NCI-H510A (cell line): Measurements from ENCODE around the gene BCAS4.
"Not testable (repeated sequence)": the region's sequence is repeated elsewhere in the genome, so short reads cannot be mapped to it uniquely, and the experiment has no call there.

ENCODE experiments used
- DNase-seq: peaks from one replicate; lab custom pipeline; 2025; lab: John Stamatoyannopoulos, UW

The BCAS4 gene

DNA sequence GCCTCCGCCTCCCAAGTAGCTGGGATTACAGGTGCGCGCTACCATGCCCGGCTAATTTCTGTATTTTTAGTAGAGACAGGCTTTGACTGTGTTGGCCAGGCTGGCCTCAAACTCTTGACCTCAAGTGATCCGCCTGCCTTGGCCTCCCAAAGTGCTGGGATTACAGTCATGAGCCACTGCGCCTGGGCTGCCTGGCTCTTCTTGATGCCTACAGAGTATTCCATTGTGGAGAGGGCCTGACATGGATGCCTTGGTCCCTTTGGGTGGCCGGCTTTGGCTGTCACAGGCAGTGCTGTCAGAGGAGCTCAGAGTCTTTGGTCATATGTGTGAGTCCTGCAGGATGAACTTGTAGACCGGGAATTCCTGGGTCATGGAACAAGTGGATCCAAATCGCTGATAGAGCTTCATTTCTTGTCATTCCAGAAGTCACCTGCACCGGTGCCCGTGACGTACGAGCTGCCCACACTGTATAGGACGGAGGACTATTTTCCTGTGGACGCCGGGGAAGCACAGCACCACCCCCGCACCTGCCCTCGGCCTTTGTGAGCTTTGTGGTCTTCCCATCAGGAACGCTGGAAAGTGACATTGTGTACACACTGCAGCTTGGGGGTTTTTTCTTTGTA is 81.3 kb downstream of the BCAS4 start:
- DNase-seq = no peak

DNA sequence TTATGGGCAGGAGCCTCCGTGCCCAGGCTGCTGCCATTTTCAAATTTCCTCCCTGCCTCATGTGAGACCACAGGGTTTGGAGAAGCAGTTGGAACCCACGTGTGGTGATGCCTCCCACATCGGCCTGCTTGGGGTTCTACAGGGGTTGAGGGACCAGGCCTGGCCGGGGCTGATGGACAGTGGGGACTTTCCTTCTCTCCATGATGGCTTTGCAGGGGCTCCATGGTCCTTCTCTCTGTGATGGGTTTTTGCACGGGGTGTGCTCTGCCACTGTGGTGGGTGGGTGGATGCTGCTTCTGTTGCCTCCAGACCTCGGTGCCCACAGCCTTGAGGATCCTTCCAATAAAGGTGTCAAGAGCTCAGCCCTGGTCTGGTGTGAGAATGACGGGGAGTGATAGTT is 82.0 kb downstream of the BCAS4 start:
- DNase-seq = no peak

DNA sequence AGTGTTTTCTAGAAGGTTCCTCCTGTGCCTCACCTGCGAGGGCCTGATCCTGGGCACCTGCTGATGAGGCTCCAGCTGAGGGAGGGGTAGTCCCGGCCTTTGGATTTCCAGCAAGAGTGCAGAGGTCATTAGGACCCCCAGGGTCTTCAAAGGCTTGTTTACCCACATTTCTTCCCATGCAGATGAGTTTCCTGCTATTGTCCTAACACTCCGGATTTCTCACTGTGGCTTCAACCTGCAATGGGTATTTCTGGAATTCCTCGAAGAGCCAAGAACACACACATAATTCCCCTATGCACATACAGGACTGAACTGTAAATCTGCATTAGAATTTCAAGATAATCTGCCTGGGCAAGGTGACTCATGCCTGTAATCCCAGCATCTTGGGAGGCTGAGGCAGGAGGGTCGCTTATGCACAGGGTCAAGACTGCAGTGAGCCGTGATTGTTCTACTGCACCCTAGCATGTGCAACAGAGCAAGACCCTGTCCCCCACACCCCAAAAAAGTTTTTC is 82.4 kb downstream of the BCAS4 start:
- no peak for DNase-seq

DNA sequence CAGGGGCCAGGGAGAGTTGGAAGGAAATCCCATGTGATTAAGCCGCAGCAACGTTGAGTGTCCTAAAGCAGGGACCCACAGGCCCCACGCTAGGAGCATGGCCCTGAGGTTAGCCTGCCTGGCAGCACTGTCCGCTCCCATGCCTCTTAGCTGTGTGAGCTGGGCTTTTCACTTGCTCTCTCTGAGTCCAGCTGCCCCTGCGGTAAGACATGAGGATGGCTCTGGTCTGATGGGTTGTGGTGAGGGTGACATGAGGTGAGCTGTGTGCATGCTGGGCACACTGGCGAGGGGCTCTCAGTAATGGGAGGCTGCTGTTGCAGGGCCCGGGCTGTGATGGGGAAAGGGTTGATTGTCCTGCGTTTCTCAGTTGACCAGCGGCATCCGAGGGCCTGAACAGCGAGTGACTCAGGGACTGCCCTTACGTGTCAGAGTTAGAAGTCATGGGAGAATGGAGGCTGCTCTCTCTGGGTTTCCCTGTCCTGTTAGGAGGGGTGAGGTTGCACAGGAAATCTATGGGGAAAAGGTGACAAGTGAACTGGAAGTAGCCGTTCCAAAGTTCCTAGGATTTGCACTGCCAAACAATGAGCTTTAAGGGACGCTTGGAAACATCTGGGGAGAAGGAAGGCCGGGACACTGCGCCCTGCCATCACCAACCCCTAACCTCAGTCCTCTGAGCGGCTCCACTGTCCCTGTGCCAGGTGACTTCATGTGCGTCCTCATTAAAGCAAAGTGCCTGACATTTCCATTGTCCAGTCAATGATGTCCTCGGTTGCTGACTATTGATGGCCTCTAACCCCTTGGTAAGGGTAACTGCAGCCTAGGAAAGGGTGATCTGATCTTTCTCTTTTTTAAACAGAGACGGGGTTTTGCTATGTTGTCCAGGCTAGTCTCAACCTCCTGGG is 85.0 kb downstream of the BCAS4 start:
- DNase-seq = no peak

DNA sequence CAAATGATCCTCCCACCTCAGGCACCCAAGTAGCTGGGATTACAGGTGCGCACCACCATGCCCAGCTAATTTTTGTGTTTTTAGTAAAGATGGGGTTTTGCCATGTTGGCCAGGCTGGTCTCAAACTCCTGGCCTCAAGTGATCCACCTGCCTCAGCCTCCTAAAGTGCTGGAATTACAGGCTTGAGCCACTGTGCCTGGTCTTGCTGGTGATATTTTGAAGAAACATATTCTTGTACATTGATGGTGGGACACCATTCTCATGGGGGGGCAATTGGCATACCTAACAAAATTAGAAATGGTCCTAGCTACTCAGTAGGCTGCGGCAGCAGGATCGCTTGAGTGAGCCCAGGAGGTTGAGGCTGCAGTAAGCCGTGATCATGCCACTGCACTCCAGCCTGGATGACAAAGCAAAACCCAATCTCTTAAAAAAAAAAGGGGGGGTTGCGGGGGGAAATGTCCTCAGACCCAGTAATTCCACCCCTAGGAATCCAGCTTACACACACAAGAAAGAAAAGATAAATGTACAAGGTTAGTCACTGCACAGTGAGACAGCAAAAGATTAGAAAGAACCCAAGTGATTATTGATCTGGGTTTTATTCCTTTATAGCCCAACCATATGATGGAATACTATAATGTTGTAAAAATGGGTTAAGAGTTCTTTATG is 87.0 kb downstream of the BCAS4 start:
- DNase-seq = not testable (repeated sequence)

DNA sequence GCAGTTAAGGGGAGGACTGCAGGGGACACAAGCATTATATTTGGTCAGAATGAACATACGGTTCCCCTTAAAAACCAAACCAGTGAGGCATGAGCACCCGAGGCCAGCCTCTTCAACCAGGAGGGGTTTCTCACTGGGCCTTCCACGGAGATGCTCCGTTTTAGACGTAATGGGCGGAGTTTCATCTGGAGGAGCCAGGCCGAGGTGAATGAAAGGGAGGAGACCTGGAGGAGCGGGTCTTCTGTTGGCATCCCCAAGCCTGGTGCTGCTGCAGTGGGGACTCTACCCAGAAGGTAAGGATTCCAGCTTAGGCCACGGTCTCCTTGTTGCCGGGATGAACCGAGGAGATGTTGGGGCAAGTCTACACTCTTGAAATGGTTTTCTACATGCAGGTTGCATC is 89.0 kb downstream of the BCAS4 start:
- DNase-seq = no peak

DNA sequence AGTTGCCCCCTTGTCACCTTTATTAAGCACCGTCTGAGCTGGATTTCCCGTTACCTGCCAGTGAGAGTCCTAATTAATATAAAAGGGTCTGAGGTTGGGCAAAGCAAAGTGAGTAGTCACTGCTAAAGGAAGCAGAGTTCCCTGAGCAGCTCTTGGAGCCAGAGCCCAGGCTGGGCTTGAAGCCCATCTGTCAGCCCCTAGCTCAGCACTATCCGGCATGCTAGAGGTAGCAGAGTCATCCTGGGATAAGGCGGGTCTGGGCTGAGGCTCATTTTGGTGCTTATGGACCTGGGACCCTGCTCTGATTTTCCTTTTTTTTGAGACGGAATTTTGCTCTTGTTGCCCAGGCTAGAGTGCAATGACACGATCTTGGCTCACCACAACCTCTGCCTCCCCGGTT is 90.2 kb downstream of the BCAS4 start:
- DNase-seq = no peak

DNA sequence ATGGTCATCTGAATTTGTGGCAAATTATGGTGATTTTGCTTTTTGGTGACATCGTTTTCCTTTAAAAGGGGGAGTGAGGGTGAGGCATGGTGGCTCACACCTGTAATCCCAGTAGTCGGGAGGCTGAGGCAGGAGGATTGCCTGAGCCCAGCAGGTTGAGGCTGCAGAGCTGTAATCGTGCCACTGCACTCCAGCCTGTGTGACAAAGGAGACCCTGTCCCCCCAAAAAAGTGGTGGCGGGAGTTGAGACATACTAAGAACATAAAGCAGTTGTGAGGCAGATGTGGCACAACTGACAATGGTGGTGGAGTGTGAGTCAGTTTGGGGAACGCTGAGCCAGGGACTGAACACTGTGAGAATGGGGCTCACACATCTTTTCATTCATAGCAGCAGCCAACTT is 90.9 kb downstream of the BCAS4 start:
- no peak for DNase-seq

DNA sequence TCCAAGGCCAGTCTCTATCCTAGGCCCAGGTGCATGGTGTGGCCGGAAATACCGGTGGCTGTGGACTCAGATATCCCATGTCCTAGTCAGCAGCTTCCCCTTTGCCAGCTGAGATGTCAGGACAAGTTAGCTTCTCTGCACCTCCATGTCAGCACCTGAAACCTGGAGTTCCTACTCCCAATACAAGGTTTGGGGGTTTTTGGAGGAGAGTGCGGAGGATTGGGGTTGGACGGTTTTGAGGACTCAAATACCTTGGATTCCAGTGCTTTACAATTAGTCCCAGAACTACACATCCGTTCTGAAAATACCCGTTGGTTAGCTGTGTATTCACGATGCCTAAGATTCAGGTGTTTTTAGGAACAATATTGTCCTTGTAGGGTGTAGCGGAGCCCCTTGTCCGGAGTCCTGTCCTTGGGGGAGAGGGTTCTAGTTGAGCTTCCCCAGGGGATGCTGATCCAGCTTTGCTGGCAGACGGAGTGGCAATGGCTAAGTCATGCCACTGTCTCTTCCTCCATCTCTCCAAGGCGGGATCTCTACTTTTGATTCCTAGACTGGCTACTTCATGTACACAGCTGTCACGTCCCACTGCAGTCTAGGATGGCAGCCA is 91.4 kb downstream of the BCAS4 start:
- DNase-seq = no peak

DNA sequence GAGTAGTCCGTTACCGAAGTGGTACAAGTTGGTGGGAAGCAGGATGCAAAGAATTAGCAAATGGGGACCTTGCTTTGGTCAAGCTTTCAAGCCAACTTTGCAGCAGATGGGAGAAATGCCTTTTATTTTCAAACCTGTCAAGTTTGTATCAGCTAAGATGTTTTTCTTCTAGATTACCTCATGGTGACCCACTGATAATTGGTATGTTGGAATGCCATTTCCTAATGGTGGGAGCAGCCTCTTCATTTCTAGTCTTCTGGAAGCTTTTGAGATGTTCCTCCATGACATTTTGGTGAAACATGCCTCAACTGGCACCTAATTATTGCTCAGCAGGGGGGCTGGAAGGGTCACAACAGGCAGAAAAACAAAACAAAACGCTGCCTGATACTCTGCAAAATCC is 92.7 kb downstream of the BCAS4 start:
- DNase-seq = no peak

DNA sequence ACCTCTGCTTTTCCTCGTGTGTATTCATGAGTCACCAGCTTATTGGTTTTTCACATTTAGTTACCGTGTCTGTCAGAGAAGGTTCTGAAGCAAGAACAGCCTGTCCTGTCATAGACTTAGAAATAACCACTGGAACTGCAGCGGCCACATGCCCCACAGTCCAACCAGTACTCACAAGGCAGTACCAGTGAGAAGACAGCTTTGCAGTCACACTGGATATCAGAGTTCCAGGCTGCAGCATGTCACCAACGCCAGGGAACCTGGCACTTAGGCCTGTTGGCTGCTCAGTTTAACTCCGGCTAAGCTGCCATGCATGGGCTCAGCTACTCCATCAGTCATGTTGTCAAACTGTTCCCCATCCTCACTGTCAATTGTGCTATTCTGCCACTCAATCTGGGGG is 96.3 kb downstream of the BCAS4 start:
- DNase-seq = no peak

DNA sequence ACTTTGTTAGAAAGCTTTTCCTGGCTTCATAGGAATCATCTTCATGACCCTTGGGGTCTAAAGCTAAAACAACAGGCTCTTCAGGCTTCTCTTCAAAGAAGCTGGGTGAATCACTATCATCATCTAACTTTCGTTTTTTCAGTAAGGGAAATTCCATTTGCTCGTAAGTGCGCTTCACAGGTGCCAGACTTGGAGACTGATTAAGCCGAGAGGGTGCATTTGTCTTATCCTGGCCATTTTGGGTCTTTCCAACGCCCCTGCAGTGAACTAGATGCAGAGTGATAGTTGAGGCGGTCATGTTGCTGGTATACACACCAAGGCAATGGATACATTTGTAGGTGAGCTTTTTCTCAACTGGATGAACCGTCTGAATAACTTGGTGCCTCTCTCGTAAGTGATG is 97.5 kb downstream of the BCAS4 start:
- DNase-seq = no peak

DNA sequence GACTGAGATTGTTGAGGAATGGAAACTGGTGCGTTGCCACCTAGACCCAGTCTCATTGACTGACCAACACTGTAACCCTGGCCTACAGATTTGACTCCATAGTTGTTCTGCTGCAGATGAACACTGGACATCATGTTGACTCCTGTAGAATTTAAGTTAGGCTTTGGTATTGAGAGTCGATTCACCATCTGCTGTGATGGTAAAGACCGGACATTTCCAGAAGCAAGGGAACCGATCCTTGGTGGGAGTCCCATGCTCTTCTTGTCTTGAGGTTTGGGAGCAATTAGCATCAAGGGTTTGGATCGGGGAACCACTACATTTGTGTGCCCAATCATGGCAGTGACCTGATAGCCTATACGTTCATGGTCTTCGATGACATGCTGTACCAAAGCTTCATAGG is 98.8 kb downstream of the BCAS4 start:
- DNase-seq = no peak

DNA sequence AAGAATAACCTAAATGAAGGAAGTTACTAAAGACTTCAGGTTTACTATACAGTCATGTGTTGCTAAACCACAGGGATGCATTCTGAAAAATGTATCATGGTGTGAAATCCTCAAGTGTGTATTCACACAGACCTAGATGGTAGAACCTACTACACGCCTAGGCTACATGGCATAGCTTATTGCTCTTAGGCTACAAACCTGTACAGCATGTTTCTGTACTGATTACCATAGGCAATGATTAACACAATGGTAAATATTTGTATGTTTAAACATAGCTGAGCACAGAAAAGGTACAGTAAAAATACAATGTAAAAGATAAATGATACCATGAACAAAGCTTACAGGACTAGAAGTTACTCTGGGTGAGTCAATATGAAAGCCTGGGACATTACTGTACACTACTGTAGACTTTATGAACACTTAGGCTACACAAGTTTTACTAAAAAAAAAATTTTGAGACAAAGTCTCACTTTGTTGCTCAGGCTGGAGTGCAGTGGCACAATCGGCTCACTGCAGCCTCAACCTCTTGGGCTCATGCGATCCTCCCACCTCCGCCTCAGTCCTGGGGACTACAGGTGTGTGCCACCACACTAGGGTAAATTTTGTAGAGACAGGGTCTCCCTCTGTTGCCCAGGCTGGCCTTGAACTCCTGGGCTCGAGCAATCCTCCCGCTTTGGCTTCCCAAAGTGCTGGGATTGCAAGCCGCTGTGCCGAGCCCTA is 100.4 kb downstream of the BCAS4 start:
- no peak for DNase-seq

DNA sequence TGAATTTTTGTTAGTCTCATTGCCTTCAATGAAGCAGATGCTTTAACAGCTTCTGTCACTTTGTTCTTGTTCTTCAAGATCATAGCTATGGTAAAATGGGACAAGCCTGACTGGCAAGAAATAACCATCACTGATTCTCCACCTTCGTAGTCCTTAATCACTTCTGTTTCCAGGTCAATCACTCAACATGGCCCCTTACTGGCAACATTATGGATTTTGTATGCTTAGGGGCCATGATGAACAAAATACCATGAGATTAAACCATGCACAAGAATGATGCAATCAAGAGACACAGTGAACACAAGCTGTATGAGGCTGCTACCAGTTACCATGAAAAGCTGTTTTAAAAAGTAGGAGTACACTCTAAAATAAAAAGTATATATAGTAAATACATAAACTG is 103.6 kb downstream of the BCAS4 start:
- no peak for DNase-seq

DNA sequence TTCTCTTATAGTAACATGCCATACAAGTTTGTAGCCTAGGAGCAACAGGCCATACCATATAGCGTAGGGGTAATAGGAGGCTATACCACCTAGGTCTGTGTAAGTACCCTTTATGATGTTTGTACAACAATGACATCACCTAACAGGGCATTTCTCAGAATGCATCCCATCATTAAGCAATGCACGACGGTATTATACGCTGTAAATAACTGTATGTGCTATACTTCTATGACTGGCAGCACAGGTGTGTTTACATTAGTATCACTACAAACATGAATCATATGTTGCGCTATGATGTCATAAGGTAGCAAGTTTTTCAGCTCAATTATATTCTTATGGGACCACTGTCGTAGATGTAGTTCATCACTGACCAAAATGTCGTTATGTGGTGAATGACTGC is 105.4 kb downstream of the BCAS4 start:
- no peak for DNase-seq

DNA sequence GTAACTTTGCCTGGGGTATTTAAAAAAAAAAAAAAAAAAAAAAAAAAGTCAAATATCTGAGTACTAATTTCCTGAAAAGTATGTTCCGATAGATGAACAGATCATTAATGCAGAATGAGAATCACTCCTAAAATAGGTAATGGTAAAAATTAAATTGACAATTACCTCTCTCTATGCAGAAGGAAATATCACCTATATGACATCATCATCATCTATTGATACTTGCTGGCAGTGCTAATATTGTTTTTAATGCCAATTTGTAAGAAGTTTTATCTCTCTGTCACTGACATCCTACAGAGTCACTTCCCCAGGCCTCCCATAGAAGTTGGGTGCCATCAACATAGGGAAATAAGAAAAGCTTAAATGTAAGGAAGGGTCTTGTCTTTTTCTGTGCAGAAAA is 106.4 kb downstream of the BCAS4 start:
- no peak for DNase-seq

DNA sequence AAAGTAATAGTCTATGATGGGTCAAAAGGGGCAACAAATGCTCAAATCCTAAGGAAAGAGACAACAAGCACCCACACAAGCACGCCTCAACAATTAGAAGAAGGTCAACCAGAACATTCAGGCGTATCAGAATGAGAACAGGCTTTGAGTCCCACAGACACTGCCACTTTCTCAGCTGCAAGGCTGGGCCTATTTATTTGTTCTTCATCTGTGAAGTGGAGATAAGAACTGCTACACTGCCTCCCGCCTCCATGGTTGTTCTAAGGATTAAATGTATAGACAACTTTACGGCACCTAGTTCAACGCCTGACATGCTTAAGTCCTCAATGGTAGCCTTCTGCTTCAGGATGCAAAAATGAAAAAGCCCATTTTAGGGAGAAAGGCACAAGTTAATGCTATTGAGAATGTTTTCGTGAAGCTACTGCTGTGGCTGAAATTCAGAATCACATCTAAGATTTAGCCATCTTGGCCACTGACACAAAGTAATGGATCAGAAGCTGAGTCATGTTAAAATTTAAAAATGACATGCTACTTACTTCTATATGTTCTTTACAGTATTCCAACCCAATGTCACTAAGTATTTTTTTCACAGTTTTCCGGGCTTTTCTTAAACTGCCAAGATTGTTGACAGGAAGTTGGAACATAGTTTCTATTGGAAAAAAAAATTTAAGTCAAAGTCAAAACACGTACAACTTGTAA is 108.6 kb downstream of the BCAS4 start:
- no peak for DNase-seq

DNA sequence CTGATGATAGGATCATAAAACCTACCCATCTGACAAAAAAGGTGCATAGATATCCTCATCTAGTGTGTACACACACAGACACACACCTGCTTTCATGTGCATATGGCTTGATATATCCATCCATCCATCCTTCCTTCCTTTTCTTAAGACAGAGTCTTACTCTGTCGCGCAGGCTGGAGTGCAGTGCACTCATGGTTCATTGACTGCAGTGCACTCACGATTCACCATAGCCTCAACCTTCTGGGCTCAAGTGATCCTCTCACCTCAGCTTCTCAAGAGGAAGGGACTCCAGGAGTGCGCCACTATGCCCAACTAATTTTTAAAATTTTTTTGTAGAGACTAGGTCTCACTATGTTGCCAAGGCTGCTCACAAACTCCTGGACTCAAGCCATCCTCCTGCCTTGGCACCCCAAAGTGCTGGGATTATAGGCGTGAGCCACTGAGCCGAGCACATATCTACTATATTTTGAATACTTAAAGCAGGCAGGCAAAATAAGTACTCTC is 109.3 kb downstream of the BCAS4 start:
- no peak for DNase-seq

DNA sequence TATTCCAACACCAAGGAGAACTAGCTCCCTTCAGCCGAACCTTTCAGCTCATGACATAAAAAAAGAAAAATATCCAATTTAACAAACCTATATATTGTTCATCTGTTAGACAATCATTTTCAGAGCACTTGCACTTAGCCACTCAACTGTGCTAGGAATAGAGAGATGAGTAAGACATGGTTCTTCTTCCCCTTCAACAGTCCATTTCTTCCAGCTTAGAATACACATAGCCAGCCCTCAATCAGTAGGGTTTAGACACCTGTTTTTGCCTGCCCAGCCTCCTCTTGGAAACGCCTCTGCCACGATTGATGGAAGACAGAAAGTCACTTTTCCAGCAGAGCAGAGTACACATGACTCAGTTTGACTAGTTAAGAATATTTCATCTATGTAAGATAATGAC is 114.6 kb downstream of the BCAS4 start:
- no peak for DNase-seq

DNA sequence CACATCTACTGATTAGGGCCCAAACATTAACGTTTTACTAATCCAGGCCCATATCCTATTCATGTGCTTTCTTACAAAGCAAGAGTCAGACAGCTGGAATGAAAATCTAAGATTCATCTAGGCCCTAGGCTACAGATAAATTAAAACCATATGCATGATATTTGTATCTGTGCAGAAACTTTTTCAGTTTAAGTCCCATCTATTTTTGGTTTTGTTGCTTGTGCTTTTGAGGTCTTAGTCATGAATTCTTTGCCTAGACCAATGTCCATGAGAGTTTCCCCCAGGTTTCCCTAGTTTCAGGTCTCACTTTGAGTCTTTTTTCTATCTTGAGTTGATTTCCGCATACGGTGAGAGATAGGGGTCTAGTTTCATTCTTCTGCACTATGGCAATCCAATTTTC is 116.2 kb downstream of the BCAS4 start:
- DNase-seq = no peak
